ENCODE results near the gene OGA. TPM values are rescaled to one million over a fixed set of nuclear protein-coding genes. Genes with fewer than 3 reads are reported as not detected.

Gene OGA
- total and polyA plus RNA-seq, 2 experiments from 2014 or later, result 42.5 to 78.0 TPM

- Histone ChIP-seq H3K4me2 (ENCODE audit: unreplicated experiment) (peak overlapping the region; percentile 74), H4K20me1 (ENCODE audit: insufficient read depth) (no peaks in the 10 kb centered on the region), H3K9ac (peak overlapping the region; percentile 67), H3K9me3 (ENCODE audit: low read depth) (no peaks in the 10 kb centered on the region), H3K79me2 (ENCODE audit: insufficient read depth) (no peaks in the 10 kb centered on the region), H3K9me2 (ENCODE audit: insufficient read depth) (no peaks in the 10 kb centered on the region), H3K27ac (peak overlapping the region; percentile 60), H3K27me3 (replicated peaks; ENCODE audit: insufficient read depth) (no peaks in the 10 kb centered on the region), H3K4me1 (ENCODE audit: insufficient read depth) (0 out of 2 replicates have a peak, but pooled peaks cover 4% of the 10 kb centered on the region), H2AFZ (peak overlapping the region; percentile 75), H3K4me3 (peak overlapping the region; percentile 73), H3K36me3 (ENCODE audit: low read depth) (no peaks in the 10 kb centered on the region), H3F3A (ENCODE audit: insufficient read depth) (0 out of 2 replicates have a peak, but pooled peaks cover 10% of the 10 kb centered on the region)
- WGBS, 2 experiments (ENCODE audit: low coverage in 1 of 2, low lambda C conversion rate in 2 of 2, missing lambda C conversion rate in 2 of 2), result 26 to 27% methylated on average over 14 to 29 of the region's 31 CpGs
- TF ChIP-seq EZH2 (IDR thresholded peaks at IDR 0.05; ENCODE audit: insufficient read depth, poor library complexity, severe bottlenecking) (no peak), EZH2phosphoT487 (IDR thresholded peaks at IDR 0.05; ENCODE audit: insufficient read depth, low read depth) (no peak)
- peak; percentile 46 for DNase-seq
- in situ Hi-C loops (cut with MboI), result no loop called here
These were observed 11.5 kb upstream of the OGA start for GRCh38 chr10:101829561-101830315.

GRCh38 chr10:101828766-101829551, 10.7 kb upstream of the OGA start:
- 71 to 76% methylated on average over 27 to 39 of the region's 39 CpGs for WGBS, 2 experiments (ENCODE audit: low coverage in 1 of 2, low lambda C conversion rate in 2 of 2, missing lambda C conversion rate in 2 of 2)
- no peak overlapping the region for H3K27ac ChIP-seq
- no peaks in the 10 kb centered on the region for H3K36me3 ChIP-seq (ENCODE audit: low read depth)
- H3F3A ChIP-seq (ENCODE audit: insufficient read depth), result 0 out of 2 replicates have a peak, but pooled peaks cover 10% of the 10 kb centered on the region
- no peak for TF ChIP-seq EZH2phosphoT487 (IDR thresholded peaks at IDR 0.05; ENCODE audit: insufficient read depth, low read depth)
- no peak for TF ChIP-seq EZH2 (IDR thresholded peaks at IDR 0.05; ENCODE audit: insufficient read depth, poor library complexity, severe bottlenecking)
- 0 out of 2 replicates have a peak, but pooled peaks cover 4% of the 10 kb centered on the region for H3K4me1 ChIP-seq (ENCODE audit: insufficient read depth)
- no peak for DNase-seq
- no peak overlapping the region for H2AFZ ChIP-seq
- no peaks in the 10 kb centered on the region for H3K9me3 ChIP-seq (ENCODE audit: low read depth)
- H3K9me2 ChIP-seq (ENCODE audit: insufficient read depth), result no peaks in the 10 kb centered on the region
- in situ Hi-C loops (cut with MboI), result no loop called here
- H3K4me2 ChIP-seq (ENCODE audit: unreplicated experiment), result no peak overlapping the region
- H4K20me1 ChIP-seq (ENCODE audit: insufficient read depth), result no peaks in the 10 kb centered on the region
- no peaks in the 10 kb centered on the region for H3K27me3 ChIP-seq (replicated peaks; ENCODE audit: insufficient read depth)
- H3K4me3 ChIP-seq, result no peak overlapping the region
- no peak overlapping the region for H3K9ac ChIP-seq
- no peaks in the 10 kb centered on the region for H3K79me2 ChIP-seq (ENCODE audit: insufficient read depth)

GRCh38 chr10:101827919-101828600, 9.8 kb upstream of the OGA start:
- Histone ChIP-seq H3K27me3 (replicated peaks; ENCODE audit: insufficient read depth) (no peaks in the 10 kb centered on the region), H2AFZ (no peak overlapping the region), H3K9me2 (ENCODE audit: insufficient read depth) (no peaks in the 10 kb centered on the region), H3K9me3 (ENCODE audit: low read depth) (no peaks in the 10 kb centered on the region), H3F3A (ENCODE audit: insufficient read depth) (0 out of 2 replicates have a peak, but pooled peaks cover 10% of the 10 kb centered on the region), H3K79me2 (ENCODE audit: insufficient read depth) (no peaks in the 10 kb centered on the region), H3K4me1 (ENCODE audit: insufficient read depth) (0 out of 2 replicates have a peak, but pooled peaks cover 4% of the 10 kb centered on the region), H3K36me3 (ENCODE audit: low read depth) (no peaks in the 10 kb centered on the region), H4K20me1 (ENCODE audit: insufficient read depth) (no peaks in the 10 kb centered on the region), H3K9ac (no peak overlapping the region), H3K4me2 (ENCODE audit: unreplicated experiment) (no peak overlapping the region), H3K27ac (no peak overlapping the region), H3K4me3 (no peak overlapping the region)
- in situ Hi-C loops (cut with MboI), result no loop called here
- no peak for DNase-seq
- WGBS, 2 experiments (ENCODE audit: low coverage in 1 of 2, low lambda C conversion rate in 2 of 2, missing lambda C conversion rate in 2 of 2), result 89% methylated on average over 10 of the region's 10 CpGs
- TF ChIP-seq EZH2phosphoT487 (IDR thresholded peaks at IDR 0.05; ENCODE audit: insufficient read depth, low read depth) (no peak), EZH2 (IDR thresholded peaks at IDR 0.05; ENCODE audit: insufficient read depth, poor library complexity, severe bottlenecking) (no peak)

GRCh38 chr10:101826852-101827434, 8.7 kb upstream of the OGA start:
- H3K4me3 ChIP-seq, result no peak overlapping the region
- 0 out of 2 replicates have a peak, but pooled peaks cover 9% of the 10 kb centered on the region for H3F3A ChIP-seq (ENCODE audit: insufficient read depth)
- TF ChIP-seq EZH2 (IDR thresholded peaks at IDR 0.05; ENCODE audit: insufficient read depth, poor library complexity, severe bottlenecking) (no peak), EZH2phosphoT487 (IDR thresholded peaks at IDR 0.05; ENCODE audit: insufficient read depth, low read depth) (no peak)
- in situ Hi-C loops (cut with MboI), result no loop called here
- H2AFZ ChIP-seq, result no peak overlapping the region
- no peaks in the 10 kb centered on the region for H3K79me2 ChIP-seq (ENCODE audit: insufficient read depth)
- H3K9me2 ChIP-seq (ENCODE audit: insufficient read depth), result no peaks in the 10 kb centered on the region
- H3K4me1 ChIP-seq (ENCODE audit: insufficient read depth), result 0 out of 2 replicates have a peak, but pooled peaks cover 4% of the 10 kb centered on the region
- no peaks in the 10 kb centered on the region for H3K9me3 ChIP-seq (ENCODE audit: low read depth)
- WGBS, 2 experiments (ENCODE audit: low coverage in 1 of 2, low lambda C conversion rate in 2 of 2, missing lambda C conversion rate in 2 of 2), result 82 to 88% methylated on average over 5 of the region's 5 CpGs
- DNase-seq, result no peak
- no peaks in the 10 kb centered on the region for H3K36me3 ChIP-seq (ENCODE audit: low read depth)
- no peak overlapping the region for H3K4me2 ChIP-seq (ENCODE audit: unreplicated experiment)
- no peaks in the 10 kb centered on the region for H4K20me1 ChIP-seq (ENCODE audit: insufficient read depth)
- H3K9ac ChIP-seq, result no peak overlapping the region
- H3K27me3 ChIP-seq (replicated peaks; ENCODE audit: insufficient read depth), result no peaks in the 10 kb centered on the region
- no peak overlapping the region for H3K27ac ChIP-seq
